ENCODE measurements around the gene PCNX1.
A peak's percentile ranks its signal among the peaks of the same experiment; 100 is the strongest.

PCNX1 gene

DNA sequence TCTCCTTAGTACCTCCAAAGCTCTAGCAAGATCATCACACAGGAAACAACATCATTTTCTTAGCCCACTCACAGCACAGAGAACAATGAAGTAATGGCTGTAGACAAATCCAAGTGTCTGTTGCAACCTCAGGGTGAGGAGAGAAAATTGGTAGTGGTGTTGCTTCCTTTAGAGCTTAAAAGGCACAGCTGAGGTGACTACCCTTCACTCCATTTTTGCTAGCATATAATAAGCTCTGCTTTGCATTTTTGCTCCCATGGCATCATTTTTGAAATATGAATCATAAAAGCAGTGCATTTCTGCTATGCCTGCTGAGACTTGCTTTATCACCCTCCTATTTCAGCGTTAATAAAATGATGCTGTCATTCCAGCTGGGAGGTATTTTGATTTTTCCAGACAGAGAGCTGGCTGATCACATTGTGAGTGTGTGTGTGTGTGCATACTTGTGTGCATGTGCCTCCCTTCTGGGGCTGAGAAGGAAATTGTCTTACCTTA is 18.5 kb upstream of the PCNX1 start:
- DNase-seq (ENCODE audit: low spot score): peak; percentile 50

DNA sequence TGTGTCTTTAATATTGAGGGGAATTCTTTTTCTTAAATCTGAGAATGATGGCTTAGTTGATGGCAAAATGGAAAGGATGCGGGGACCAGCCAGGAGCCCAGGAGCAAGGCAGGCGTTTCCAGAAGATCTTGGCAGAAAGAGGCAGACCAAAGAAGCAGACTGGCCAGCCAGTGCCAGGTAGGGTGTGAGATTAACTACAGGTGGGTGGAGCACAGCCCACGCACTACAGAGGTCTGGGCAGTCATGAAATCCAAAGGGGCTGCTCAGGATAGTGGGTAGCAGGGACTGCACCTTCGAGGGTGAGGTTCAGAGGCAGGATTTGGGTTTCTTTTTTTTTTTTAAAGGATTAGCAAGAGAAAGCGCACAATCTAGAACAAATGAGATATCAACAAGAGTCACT is 17.7 kb upstream of the PCNX1 start:
- no peak for DNase-seq (ENCODE audit: low spot score)

DNA sequence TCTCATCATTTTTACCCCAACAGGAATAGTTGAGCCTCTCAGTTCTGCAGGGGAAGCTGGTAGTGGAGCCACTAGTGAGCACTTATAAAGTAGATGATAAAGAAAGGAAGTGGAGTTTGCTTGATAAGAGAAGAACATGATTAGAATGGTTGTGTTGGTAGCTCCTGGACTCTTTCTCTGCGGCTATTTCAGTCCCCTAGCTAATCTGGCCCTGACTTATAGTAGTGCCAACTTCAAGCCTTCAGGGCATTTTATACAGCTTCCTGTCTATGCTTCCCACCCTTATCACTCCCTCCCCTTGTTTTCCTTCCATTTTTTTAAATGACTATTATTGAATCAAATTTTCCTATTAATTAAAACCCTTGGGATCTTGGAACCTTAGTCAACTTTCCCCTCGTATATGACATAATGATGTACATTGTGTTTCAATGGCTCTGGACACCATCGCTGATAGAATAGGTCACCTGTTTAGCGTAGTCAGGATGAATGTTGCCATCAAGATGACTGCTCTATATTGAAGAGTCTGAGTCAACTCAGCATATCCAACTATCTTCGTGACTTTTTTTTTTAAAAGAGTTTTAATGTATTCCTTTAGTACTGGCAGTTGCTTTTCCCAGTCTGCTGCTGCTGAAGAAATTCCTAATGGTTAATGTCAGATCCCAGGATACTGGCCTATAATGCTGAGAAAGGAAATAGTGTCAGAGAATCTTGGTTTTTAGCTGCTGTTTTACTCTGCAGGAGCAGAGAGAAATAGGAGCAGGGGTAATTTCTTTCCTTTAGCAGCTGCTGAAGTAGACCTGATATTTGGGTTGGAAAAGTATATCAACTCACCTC is 16.2 kb upstream of the PCNX1 start:
- DNase-seq (ENCODE audit: low spot score): no peak

GRCh38 chr14:70891737-70892136 is 15.5 kb upstream of the PCNX1 start:
- no peak for DNase-seq (ENCODE audit: low spot score)

DNA sequence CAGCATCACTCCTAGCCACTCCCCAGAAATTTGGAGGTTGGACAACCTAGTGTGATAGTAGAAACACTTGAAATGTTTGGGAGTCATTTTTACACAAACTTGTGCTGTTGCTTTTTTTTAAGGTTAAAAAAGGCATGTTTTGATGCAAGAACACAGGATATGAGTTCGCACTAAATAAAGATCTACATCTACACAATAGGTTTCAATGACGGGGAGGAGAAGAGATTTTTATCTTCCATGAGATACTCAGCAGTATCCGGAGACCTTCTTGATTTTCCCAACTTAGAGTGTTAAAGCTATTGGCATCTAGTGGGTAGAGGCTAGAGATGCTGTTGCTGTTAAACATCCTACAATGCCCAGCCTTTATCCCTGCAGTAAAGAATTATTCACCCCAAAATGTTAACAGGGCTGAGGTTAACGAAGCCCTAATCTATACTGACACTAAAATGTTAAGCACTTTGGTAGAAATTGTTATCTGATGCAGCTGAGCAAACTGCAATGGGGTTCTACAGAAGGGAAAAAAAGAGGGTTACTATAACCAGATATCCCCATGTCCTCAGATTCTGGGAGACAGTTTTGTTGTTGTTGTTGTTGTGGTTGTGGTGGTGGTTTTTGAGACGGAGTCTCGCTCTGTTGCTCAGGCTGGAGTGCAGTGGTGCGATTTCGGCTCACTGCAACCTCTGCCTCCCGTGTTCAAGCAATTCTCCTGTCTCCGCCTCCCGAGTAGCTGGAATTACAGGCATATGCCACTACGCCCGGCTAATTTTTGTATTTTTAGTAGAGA is 14.0 kb upstream of the PCNX1 start:
- no peak for DNase-seq (ENCODE audit: low spot score)

GRCh38 chr14:70893858-70894291 is 13.4 kb upstream of the PCNX1 start:
- no peak for DNase-seq (ENCODE audit: low spot score)

- no peak for DNase-seq (ENCODE audit: low spot score)
These were observed 12.4 kb upstream of the PCNX1 start for GRCh38 chr14:70894868-70895267.

DNA sequence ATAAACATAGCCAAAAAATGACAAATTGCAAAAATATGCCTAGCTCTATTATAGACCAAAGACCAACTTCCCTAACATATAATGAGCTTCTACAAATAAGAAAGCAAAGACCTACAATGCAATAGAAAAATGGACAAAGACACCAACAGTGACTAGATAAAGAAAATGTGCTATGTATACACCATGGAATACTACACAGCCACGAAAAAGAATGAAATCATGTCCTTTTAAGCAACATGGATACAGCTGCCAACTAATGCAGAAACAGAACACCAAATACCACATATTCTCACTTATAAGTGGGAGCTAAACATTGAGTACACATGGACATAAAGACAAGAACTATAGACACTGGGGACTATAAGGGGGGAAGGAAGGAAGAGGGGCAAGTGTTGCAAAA is 10.9 kb upstream of the PCNX1 start:
- no peak for DNase-seq (ENCODE audit: low spot score)

GRCh38 chr14:70896981-70897380 is 10.3 kb upstream of the PCNX1 start:
- no peak for DNase-seq (ENCODE audit: low spot score)

DNA sequence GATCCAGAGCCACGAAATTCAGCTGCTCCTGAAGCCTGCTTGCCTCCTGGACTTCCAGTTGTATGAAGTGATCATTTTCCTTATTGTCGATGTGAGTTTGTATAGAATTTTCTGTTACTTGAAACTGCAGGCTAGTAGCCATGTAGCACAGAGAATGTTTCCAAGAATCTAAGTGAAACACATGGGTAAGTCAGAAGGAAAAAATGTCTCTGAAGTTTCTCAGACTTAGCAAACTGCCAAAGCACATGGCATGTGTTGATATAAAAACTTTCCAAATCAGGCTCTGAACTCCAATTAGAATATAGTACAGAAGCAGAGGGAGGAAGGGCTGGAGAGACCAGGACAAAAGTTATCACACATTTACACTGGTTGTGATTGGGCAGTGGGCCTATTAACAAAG is 9.8 kb upstream of the PCNX1 start:
- peak; percentile 72 for DNase-seq (ENCODE audit: low spot score)

- DNase-seq (ENCODE audit: low spot score): no peak
These were observed 9.0 kb upstream of the PCNX1 start for GRCh38 chr14:70898111-70898745.

DNA sequence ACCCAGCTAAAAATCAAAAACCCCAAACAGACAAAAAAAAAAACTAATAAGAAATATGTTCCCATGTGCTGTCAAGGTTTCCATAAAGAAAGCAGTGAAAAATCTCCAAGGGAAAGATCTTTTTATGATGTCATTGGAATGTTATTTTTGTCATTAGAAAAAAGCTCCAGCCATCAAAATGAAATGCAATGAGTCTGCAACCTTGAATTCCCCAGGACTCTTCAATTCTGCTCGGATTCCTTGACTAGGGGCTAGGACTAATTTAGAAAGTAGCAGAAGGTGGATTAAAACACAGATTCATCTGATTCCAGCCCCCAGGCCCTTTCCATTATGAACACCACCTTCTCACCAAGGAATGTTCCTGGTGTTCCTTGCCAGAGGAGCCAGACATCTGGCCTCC is 6.0 kb upstream of the PCNX1 start:
- DNase-seq (ENCODE audit: low spot score): peak; percentile 46

DNA sequence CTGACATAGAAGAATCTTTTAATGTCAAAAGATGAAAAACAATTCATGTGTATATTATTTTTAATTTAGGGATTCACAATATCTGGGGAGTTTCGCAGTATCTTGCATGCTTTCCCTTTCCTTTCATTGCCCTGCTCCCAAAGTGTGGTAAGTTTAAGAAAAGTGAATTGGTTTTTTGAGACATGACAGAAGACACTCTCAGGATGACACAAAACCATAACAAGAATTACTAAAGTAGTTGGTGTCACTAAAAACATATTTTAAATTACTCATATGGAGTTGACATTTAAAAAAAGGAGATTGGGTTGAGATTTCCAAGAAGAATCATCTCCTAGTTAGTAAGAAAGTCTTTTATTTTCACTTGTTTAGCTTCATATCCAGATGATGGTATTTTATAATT is 5.1 kb upstream of the PCNX1 start:
- DNase-seq (ENCODE audit: low spot score): no peak

GRCh38 chr14:70904373-70904772 is 2.9 kb upstream of the PCNX1 start:
- no peak for DNase-seq (ENCODE audit: low spot score)

- DNase-seq (ENCODE audit: low spot score): peak; percentile 47
These were observed 2.0 kb upstream of the PCNX1 start for GRCh38 chr14:70905301-70905700.

DNA sequence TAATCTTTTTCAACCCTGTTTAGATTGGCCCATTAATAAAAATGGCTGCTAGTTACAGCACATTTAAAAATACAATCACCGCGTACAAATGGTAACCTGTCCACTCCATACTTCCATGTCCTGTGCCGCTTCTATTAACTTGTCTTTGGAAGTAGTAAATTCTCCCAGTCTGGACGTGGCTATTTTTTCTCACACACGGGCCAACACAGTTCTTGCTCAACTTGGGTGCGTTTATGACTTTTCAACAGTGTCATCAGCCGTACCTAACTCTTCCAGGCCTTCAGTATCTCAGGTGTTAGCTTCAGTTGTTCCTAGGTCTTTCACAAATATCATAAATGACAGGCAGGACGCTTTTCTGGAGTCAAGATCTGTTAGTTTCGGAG is 475 bp upstream of the PCNX1 start:
- DNase-seq (ENCODE audit: low spot score): no peak

DNA sequence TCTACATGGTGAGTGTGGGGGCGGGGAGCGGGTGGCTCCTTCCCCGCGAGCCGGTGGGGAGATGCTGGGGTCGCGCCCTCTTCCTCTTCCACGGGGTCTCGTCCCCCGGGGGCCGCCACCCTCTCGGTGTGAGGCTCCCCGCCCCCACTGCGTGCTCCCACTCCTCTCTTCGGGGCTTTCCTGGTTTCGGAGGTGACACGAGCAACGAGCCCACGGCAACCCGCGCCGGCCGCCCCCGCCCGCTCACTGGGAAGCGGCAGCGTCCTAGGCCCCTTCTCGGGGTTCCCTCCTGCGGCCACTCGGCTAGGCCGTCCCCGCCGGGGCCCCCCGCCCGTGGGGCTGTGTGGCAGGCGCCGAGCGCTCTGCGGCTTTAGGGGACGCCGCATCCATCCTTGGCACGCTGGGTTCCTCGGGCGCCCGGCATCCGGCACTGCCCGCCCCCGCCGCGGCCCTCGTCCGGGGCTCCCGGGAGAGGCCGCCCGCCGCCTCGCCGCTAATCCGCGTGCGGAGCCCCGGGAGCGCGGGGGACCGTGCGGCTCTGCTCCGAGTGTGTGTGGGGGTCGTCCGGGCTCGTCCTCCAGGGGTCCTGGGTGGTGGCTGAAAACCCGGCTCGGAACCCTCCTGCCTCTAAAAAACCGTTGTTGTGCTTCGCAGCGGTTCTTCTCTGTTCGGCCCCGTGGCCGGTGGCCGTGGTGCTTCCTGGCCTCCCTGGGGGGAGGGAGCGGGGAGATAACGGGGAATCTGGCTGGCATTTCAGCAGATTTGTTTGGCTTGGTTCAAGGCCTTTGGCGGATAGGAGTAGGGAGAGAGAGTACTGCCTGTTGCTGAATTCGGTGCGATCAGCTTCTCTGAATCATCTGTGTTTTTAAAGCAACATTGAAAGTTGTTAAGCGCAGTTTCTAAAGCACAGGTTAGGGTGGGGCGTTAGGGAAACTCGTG is 1.0 kb downstream of the PCNX1 start:
- DNase-seq (ENCODE audit: low spot score): peak; percentile 61

- DNase-seq (ENCODE audit: low spot score): no peak
These were observed 1.8 kb downstream of the PCNX1 start for GRCh38 chr14:70908935-70909641.

DNA sequence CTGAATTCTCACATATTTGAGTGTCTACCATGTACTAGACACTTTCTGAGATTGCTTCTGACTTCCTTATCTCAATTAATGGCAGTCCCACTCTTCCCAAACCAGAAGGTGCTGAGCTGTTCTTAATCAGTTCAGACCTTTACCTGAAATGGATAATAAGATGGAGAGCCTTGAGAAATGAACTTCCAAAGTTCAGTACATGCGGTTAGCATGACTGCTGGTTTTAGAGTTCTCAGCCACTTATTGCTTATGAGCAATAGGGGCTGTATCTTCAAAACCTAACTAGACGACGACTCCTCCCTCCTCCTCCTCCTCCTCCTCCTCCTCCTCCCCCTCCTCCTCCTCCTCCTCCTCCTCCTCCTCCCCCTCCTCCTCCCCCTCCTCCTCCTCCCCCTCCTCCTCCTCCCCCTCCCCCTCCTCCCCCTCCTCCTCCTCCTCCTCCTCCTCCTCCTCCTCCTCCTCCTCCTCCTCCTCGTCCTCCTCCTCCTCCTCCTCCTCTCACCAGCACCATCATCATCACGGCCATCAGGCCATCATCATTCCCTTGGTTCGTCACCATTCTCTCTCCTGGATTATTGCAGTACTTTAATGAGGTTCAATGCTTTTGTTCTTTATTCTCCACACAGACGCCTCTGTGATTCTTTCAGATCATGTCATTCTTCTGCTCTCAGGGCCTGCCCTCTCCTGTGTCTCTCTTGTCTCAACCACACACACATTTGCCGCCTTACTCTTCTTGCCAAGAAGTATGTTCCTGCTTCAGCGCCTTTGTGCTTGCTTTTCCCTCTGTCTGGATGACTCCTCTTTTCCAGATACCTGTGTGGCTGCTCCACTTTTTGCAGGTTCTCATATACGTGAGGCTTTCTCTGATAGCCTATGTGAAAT is 2.7 kb downstream of the PCNX1 start:
- DNase-seq (ENCODE audit: low spot score): no peak

- no peak for DNase-seq (ENCODE audit: low spot score)
These were observed 8.2 kb downstream of the PCNX1 start for GRCh38 chr14:70915415-70915814.
